ENCODE measurements around the gene EQTN. TPM values are rescaled to one million over a fixed set of nuclear protein-coding genes. Genes with fewer than 3 reads are reported as not detected.

Gene EQTN
- total and polyA plus RNA-seq, 2 of the 4 experiments (the other 2 are of a cell fraction): not detected

DNA sequence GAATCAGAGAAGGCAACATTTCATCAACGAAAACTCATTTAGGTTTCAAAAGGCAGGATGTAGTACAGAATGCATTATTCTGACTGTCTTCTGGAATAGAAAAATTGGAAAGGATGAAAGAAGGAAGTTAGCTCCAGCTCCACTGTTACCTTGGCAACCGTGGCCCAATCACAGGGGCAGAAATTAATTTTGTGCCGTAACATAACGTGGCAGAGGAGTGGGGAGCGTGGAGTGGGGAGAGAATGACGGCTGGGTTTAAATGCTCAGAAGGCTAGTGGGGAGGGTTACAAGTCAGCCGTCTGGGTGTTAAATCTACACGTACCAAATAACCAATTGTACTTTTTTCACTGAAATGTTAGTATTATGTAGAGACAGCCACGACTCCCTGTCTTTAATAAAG is 32.3 kb upstream of the EQTN start:
- Histone ChIP-seq H4K5ac (ENCODE audit: low read depth, low read length) (no peak overlapping the region), H3K27ac (ENCODE audit: insufficient read depth, low read length) (no peak overlapping the region), H3K36me3 (ENCODE audit: control insufficient read depth, insufficient read depth, low read length) (no peaks in the 10 kb centered on the region), H3K4me1 (ENCODE audit: control insufficient read depth, insufficient read depth, low read length) (no peaks in the 10 kb centered on the region), H3K9me1 (ENCODE audit: insufficient read depth, low read length) (no peaks in the 10 kb centered on the region), H4K91ac (ENCODE audit: insufficient read depth, low read depth, low read length) (no peak overlapping the region), H4K20me1 (ENCODE audit: insufficient read depth, low read length) (no peaks in the 10 kb centered on the region), H3K79me1 (ENCODE audit: low read depth in 1 of 2, low read length in 2 of 2) (no peaks in the 10 kb centered on the region), H4K8ac (ENCODE audit: low read depth in 2 of 2, low read length in 2 of 2) (no peak overlapping the region), H3K27me3 (ENCODE audit: control insufficient read depth, insufficient read depth, low read length) (peaks cover 12% of the 10 kb centered on the region), H3K23ac (ENCODE audit: low read depth, low read length) (no peak overlapping the region), H2BK15ac (ENCODE audit: low read depth, low read length) (no peak overlapping the region), H2AFZ (replicated peaks; ENCODE audit: low read length, poor library complexity) (no peak overlapping the region), H3K56ac (ENCODE audit: extremely low read depth, insufficient read depth, low read length) (no peak overlapping the region), H2BK5ac (ENCODE audit: low read depth, low read length, poor library complexity, severe bottlenecking) (no peak overlapping the region), H3K4me3 (ENCODE audit: insufficient read depth, low read depth, low read length) (no peak overlapping the region), H3K4ac (ENCODE audit: low read depth, low read length) (no peak overlapping the region), H3K9ac (ENCODE audit: low read depth, low read length) (no peak overlapping the region), H3K18ac (ENCODE audit: low read depth, low read length) (no peak overlapping the region), H2BK120ac (ENCODE audit: low read depth, low read length) (no peak overlapping the region), H3K14ac (replicated peaks; ENCODE audit: low read depth, low read length) (no peak overlapping the region), H2AK9ac (replicated peaks; ENCODE audit: low read depth, low read length, poor library complexity) (no peak overlapping the region), H2AK5ac (ENCODE audit: low read depth, low read length) (no peak overlapping the region), H2BK20ac (ENCODE audit: low read depth, low read length) (no peak overlapping the region), H3K9me3 (ENCODE audit: control insufficient read depth, insufficient read depth, low read length) (no peaks in the 10 kb centered on the region), H3K4me2 (ENCODE audit: low read depth, low read length) (no peak overlapping the region)
- ChIA-PET POLR2A (ENCODE audit: unreplicated experiment) (no interaction called here), CTCF (no interaction called here)
- no TSS peak for BruUV-seq (replicated peaks)
- in situ Hi-C loops (cut with MboI; ENCODE audit: low sequenced_read_pairs) (no loop called here), intact Hi-C loops (cut with micrococcal nuclease) (no loop called here), dilution Hi-C loops (cut with HindIII; ENCODE audit: low sequenced_read_pairs, unreplicated experiment) (no loop called here)
- TF ChIP-seq, protein P1, sequence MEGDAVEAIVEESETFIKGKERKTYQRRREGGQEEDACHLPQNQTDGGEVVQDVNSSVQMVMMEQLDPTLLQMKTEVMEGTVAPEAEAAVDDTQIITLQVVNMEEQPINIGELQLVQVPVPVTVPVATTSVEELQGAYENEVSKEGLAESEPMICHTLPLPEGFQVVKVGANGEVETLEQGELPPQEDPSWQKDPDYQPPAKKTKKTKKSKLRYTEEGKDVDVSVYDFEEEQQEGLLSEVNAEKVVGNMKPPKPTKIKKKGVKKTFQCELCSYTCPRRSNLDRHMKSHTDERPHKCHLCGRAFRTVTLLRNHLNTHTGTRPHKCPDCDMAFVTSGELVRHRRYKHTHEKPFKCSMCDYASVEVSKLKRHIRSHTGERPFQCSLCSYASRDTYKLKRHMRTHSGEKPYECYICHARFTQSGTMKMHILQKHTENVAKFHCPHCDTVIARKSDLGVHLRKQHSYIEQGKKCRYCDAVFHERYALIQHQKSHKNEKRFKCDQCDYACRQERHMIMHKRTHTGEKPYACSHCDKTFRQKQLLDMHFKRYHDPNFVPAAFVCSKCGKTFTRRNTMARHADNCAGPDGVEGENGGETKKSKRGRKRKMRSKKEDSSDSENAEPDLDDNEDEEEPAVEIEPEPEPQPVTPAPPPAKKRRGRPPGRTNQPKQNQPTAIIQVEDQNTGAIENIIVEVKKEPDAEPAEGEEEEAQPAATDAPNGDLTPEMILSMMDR (conservative IDR thresholded peaks at IDR 0.05; ENCODE audit: low read depth, low read length): no peak
- no peak for TF ChIP-seq MXI1 (IDR thresholded peaks at IDR 0.05; ENCODE audit: borderline replicate concordance, low read depth, low read length)
- TF ChIP-seq CEBPB (IDR thresholded peaks at IDR 0.05; ENCODE audit: low read depth, low read length): no peak
- no peak for TF ChIP-seq RFX5 (IDR thresholded peaks at IDR 0.05; ENCODE audit: low read depth, low read length)
- no peak for TF ChIP-seq POLR2A (IDR thresholded peaks at IDR 0.05; ENCODE audit: low read depth, low read length)
- no peak for TF ChIP-seq NFE2L2 (IDR thresholded peaks at IDR 0.05; ENCODE audit: low read depth, low read length)
- TF ChIP-seq SMC3 (IDR thresholded peaks at IDR 0.05; ENCODE audit: low read depth, low read length): no peak
- TF ChIP-seq RAD21 (IDR thresholded peaks at IDR 0.05; ENCODE audit: low read length): no peak
- no peak for TF ChIP-seq MAFK (IDR thresholded peaks at IDR 0.05; ENCODE audit: low read depth, low read length)
- TF ChIP-seq CHD1 (IDR thresholded peaks at IDR 0.05; ENCODE audit: low read depth, low read length): no peak
- no peak for TF ChIP-seq RCOR1 (IDR thresholded peaks at IDR 0.05; ENCODE audit: insufficient replicate concordance, low read length)
- no peak for TF ChIP-seq FOS (IDR thresholded peaks at IDR 0.05; ENCODE audit: low read depth, low read length)
- TF ChIP-seq, protein P2, sequence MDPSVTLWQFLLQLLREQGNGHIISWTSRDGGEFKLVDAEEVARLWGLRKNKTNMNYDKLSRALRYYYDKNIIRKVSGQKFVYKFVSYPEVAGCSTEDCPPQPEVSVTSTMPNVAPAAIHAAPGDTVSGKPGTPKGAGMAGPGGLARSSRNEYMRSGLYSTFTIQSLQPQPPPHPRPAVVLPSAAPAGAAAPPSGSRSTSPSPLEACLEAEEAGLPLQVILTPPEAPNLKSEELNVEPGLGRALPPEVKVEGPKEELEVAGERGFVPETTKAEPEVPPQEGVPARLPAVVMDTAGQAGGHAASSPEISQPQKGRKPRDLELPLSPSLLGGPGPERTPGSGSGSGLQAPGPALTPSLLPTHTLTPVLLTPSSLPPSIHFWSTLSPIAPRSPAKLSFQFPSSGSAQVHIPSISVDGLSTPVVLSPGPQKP (IDR thresholded peaks at IDR 0.05; ENCODE audit: borderline replicate concordance, low read depth, low read length): no peak
- TF ChIP-seq BHLHE40 (IDR thresholded peaks at IDR 0.05; ENCODE audit: low read depth, low read length): no peak
- TF ChIP-seq, protein P3, sequence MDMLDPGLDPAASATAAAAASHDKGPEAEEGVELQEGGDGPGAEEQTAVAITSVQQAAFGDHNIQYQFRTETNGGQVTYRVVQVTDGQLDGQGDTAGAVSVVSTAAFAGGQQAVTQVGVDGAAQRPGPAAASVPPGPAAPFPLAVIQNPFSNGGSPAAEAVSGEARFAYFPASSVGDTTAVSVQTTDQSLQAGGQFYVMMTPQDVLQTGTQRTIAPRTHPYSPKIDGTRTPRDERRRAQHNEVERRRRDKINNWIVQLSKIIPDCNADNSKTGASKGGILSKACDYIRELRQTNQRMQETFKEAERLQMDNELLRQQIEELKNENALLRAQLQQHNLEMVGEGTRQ (IDR thresholded peaks at IDR 0.05; ENCODE audit: low read depth, low read length): no peak
- no peak for TF ChIP-seq MAZ (IDR thresholded peaks at IDR 0.05; ENCODE audit: borderline replicate concordance, low read depth, low read length)
- DNase-seq (no peak), ATAC-seq (ENCODE audit: low read depth) (no peak)
- WGBS, 2 experiments (ENCODE audit: extremely low coverage in 2 of 2, insufficient read length in 1 of 2): no CpG with 5 or more reads among the region's 9 CpGs

All from IMR-90 (cell line).